GM12872 (cell line): Measurements from ENCODE around the gene ANKRD60.

ENCODE experiments used
- CTCF ChIP-seq: IDR thresholded peaks from 3 replicates; pipeline ENCODE4 v1.5.1; 2011; ENCODE audit warnings: low read depth, mild to moderate bottlenecking, low read length, moderate library complexity; ENCODE audit not compliant: insufficient read depth

Gene ANKRD60

GRCh38 chr20:58251979-58252591 is 23.6 kb upstream of the ANKRD60 start:
- no peak for TF ChIP-seq CTCF

GRCh38 chr20:58251348-58251978 is 23.0 kb upstream of the ANKRD60 start:
- TF ChIP-seq CTCF, result no peak

- TF ChIP-seq CTCF, result 0 out of 3 replicates have a peak, but pooled peaks have one; percentile 14
Observed at GRCh38 chr20:58246346-58246745, 17.9 kb upstream of the ANKRD60 start.

GRCh38 chr20:58245931-58246330 is 17.5 kb upstream of the ANKRD60 start:
- no peak for TF ChIP-seq CTCF

GRCh38 chr20:58245181-58245891 is 16.9 kb upstream of the ANKRD60 start:
- no peak for TF ChIP-seq CTCF

GRCh38 chr20:58244517-58245030 is 16.1 kb upstream of the ANKRD60 start:
- TF ChIP-seq CTCF, result no peak

- TF ChIP-seq CTCF, result no peak
Observed at GRCh38 chr20:58243653-58244410, 15.4 kb upstream of the ANKRD60 start.
